Astrocyte of the spinal cord (primary cell): ENCODE results near the gene DOCK4.

Source experiments
- DNase-seq: peaks from one replicate; pipeline ENCODE4 v3.0.0; 2011; ENCODE audit warnings: low read depth, low spot score
- H3K4me3 ChIP-seq: 2 replicates; pipeline ENCODE4 v1.5.1; 2011; ENCODE audit warnings: low read depth, mild to moderate bottlenecking, low read length, moderate library complexity
- CTCF ChIP-seq: IDR thresholded peaks from 2 replicates; pipeline ENCODE4 v1.5.1; 2012; ENCODE audit warnings: low read depth, mild to moderate bottlenecking, low read length, inconsistent platforms
- in situ Hi-C: cut with HindIII; loops from 2 replicates; pipeline ENCODE4 v1.10.0; 2017; ENCODE audit warnings: low sequenced_read_pairs

Gene DOCK4

GRCh38 chr7:112013274-112013673, 192.9 kb downstream of the DOCK4 start:
- in situ Hi-C loops: no loop called here
- DNase-seq: no peak
- TF ChIP-seq CTCF: no peak
- no peak overlapping the region for H3K4me3 ChIP-seq

- no peak for DNase-seq
- no peak overlapping the region for H3K4me3 ChIP-seq
- in situ Hi-C loops: no loop called here
- no peak for TF ChIP-seq CTCF
Measured at GRCh38 chr7:112012242-112012641, 194.0 kb downstream of the DOCK4 start.

- in situ Hi-C loops: no loop called here
- no peak overlapping the region for H3K4me3 ChIP-seq
- no peak for DNase-seq
- TF ChIP-seq CTCF: no peak
Measured at GRCh38 chr7:112010994-112011393, 195.2 kb downstream of the DOCK4 start.

- H3K4me3 ChIP-seq: no peak overlapping the region
- in situ Hi-C loops: no loop called here
- TF ChIP-seq CTCF: no peak
Measured at GRCh38 chr7:112010109-112010508, 196.1 kb downstream of the DOCK4 start.

GRCh38 chr7:112009081-112009480, 197.1 kb downstream of the DOCK4 start:
- TF ChIP-seq CTCF: no peak
- in situ Hi-C loops: no loop called here
- DNase-seq: peak; percentile 71
- H3K4me3 ChIP-seq: no peak overlapping the region

More at GRCh38 chr7:112010109-112010508, 196.1 kb downstream of the DOCK4 start:
- DNase-seq: no peak

GRCh38 chr7:112007185-112007584, 199.0 kb downstream of the DOCK4 start:
- in situ Hi-C loops: no loop called here
- TF ChIP-seq CTCF: no peak
- no peak overlapping the region for H3K4me3 ChIP-seq
- no peak for DNase-seq

GRCh38 chr7:112006071-112006470, 200.1 kb downstream of the DOCK4 start:
- DNase-seq: no peak
- no peak for TF ChIP-seq CTCF
- in situ Hi-C loops: no loop called here
- H3K4me3 ChIP-seq: no peak overlapping the region
